ENCODE measurements around the gene MIOS.

The MIOS gene

GRCh38 chr7:7566651-7567611 is at the start of gene MIOS:
Gene MIOS, plus strand, starts transcription at chr7:7566884. Its CDS starts 5,592 bp downstream, at chr7:7572476.
- DNase-seq (ENCODE audit: low read depth in 2 of 3, low spot score in 2 of 3): peak; percentile 54 to 76 (median 73)

GRCh38 chr7:7517754-7518153 is 48.9 kb upstream of the MIOS start:
- no peak for DNase-seq (ENCODE audit: low read depth in 2 of 3, low spot score in 2 of 3)

GRCh38 chr7:7519056-7519455 is 47.6 kb upstream of the MIOS start:
- DNase-seq (ENCODE audit: low read depth in 2 of 3, low spot score in 2 of 3): no peak

- DNase-seq (ENCODE audit: low read depth in 2 of 3, low spot score in 2 of 3): no peak
Observed at GRCh38 chr7:7519528-7519927, 47.2 kb upstream of the MIOS start.

GRCh38 chr7:7521259-7521658 is 45.4 kb upstream of the MIOS start:
- no peak for DNase-seq (ENCODE audit: low read depth in 2 of 3, low spot score in 2 of 3)

GRCh38 chr7:7522421-7522820 is 44.3 kb upstream of the MIOS start:
- DNase-seq (ENCODE audit: low read depth in 2 of 3, low spot score in 2 of 3): no peak

GRCh38 chr7:7524121-7524520 is 42.6 kb upstream of the MIOS start:
- no peak for DNase-seq (ENCODE audit: low read depth in 2 of 3, low spot score in 2 of 3)

GRCh38 chr7:7526006-7526405 is 40.7 kb upstream of the MIOS start:
- DNase-seq (ENCODE audit: low read depth in 2 of 3, low spot score in 2 of 3): no peak

GRCh38 chr7:7527047-7527446 is 39.6 kb upstream of the MIOS start:
- DNase-seq (ENCODE audit: low read depth in 2 of 3, low spot score in 2 of 3): no peak

GRCh38 chr7:7529328-7529727 is 37.4 kb upstream of the MIOS start:
- DNase-seq (ENCODE audit: low read depth in 2 of 3, low spot score in 2 of 3): no peak

GRCh38 chr7:7533831-7534430 is 32.8 kb upstream of the MIOS start:
- no peak for DNase-seq (ENCODE audit: low read depth in 2 of 3, low spot score in 2 of 3)

- no peak for DNase-seq (ENCODE audit: low read depth in 2 of 3, low spot score in 2 of 3)
Observed at GRCh38 chr7:7535691-7536090, 31.0 kb upstream of the MIOS start, which contains the start of gene COL28A1. Gene COL28A1, minus strand, starts transcription at chr7:7535873. Its CDS starts 2,998 bp downstream, at chr7:7532875.

GRCh38 chr7:7536396-7537019 is 30.2 kb upstream of the MIOS start:
- no peak for DNase-seq (ENCODE audit: low read depth in 2 of 3, low spot score in 2 of 3)

GRCh38 chr7:7537711-7538110 is 29.0 kb upstream of the MIOS start:
- DNase-seq (ENCODE audit: low read depth in 2 of 3, low spot score in 2 of 3): no peak

GRCh38 chr7:7539152-7539551 is 27.5 kb upstream of the MIOS start:
- DNase-seq (ENCODE audit: low read depth in 2 of 3, low spot score in 2 of 3): no peak

GRCh38 chr7:7539711-7540110 is 27.0 kb upstream of the MIOS start:
- no peak for DNase-seq (ENCODE audit: low read depth in 2 of 3, low spot score in 2 of 3)

GRCh38 chr7:7542251-7542835 is 24.3 kb upstream of the MIOS start:
- no peak for DNase-seq (ENCODE audit: low read depth in 2 of 3, low spot score in 2 of 3)

GRCh38 chr7:7548407-7548806 is 18.3 kb upstream of the MIOS start:
- no peak for DNase-seq (ENCODE audit: low read depth in 2 of 3, low spot score in 2 of 3)

GRCh38 chr7:7550663-7551062 is 16.0 kb upstream of the MIOS start:
- no peak for DNase-seq (ENCODE audit: low read depth in 2 of 3, low spot score in 2 of 3)

GRCh38 chr7:7552199-7552598 is 14.5 kb upstream of the MIOS start:
- no peak for DNase-seq (ENCODE audit: low read depth in 2 of 3, low spot score in 2 of 3)

- no peak for DNase-seq (ENCODE audit: low read depth in 2 of 3, low spot score in 2 of 3)
Observed at GRCh38 chr7:7553386-7553785, 13.3 kb upstream of the MIOS start.

- DNase-seq (ENCODE audit: low read depth in 2 of 3, low spot score in 2 of 3): no peak
Observed at GRCh38 chr7:7554021-7554432, 12.7 kb upstream of the MIOS start.

Data from activated CD8-positive, alpha-beta memory T cell treated with anti-CD3 and anti-CD28 coated beads for 48 hours (primary cell).